ENCODE data around the gene ADD1.
A peak's percentile ranks its signal among the peaks of the same experiment; 100 is the strongest.
"Not testable (repeated sequence)": the region's sequence is repeated elsewhere in the genome, so short reads cannot be mapped to it uniquely, and the experiment has no call there.

ADD1 gene

GRCh38 chr4:2934813-2935761 is 91.4 kb downstream of the ADD1 start:
- DNase-seq (ENCODE audit: low spot score), result peak; percentile 95

- peak; percentile 87 for DNase-seq (ENCODE audit: low spot score)
Measured at GRCh38 chr4:2935762-2936743, 92.4 kb downstream of the ADD1 start.

- DNase-seq (ENCODE audit: low spot score), result peak; percentile 68
Measured at GRCh38 chr4:2936773-2937145, 93.1 kb downstream of the ADD1 start.

- DNase-seq (ENCODE audit: low spot score), result peak; percentile 20
Measured at GRCh38 chr4:2937146-2937857, 93.7 kb downstream of the ADD1 start.

DNA sequence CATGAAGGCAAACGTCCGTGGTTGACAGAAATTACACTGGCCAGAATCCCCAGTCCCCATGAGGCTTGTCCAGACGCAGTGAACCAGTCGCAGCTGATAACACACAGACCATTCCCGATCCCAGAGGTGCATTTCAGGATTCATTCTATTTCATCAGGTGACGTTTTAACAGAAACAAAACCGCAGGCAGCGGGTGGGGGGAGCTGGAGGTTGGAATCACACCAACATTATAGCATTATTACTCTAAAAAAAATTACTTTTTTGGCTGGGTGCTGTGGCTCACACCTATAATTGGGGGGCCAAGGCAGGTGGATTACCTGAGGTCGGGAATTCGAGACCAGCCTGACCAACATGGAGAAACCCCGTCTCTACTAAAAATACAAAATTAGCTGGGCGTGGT is 94.3 kb downstream of the ADD1 start:
- DNase-seq (ENCODE audit: low spot score), result no peak

DNA sequence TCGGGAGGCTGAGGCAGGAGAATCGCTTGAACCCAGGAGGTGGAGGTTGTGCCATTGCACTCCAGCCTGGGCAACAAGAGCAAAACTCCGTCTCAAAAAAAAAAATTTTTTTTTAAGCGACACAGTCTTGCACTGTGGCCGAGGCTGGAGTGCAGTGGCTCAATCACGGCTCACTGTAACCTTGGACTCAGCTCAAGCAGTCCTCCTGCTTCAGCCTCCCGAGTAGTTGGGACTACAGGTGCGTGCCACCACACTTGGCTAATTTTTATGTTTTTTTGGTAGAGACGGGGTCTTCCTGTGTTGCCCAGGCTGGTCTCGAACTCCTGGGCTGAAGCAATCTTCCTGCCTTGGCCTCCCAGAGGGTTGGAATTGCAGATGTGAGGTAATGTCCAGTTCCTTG is 94.8 kb downstream of the ADD1 start:
- DNase-seq (ENCODE audit: low spot score), result not testable (repeated sequence)

DNA sequence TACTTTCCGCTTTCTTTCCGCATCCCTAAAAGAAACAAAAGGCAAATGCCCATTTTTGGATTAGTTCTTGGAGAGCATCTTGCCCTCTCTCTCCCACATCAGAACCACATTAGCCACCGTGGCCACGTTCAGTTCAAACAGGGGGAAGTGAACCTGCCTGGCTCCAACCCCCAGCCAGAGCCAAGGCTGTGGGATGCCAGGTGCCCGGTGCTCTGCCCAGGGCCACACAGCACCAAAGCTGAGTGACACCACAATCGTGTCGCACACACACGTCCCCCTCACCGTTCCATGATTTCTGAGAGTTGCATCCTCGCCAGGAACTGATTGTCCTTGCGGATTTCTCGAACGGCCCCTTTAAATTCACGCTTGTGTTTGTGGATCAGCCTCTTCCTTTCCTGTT is 95.3 kb downstream of the ADD1 start:
- DNase-seq (ENCODE audit: low spot score), result no peak

GRCh38 chr4:2939383-2940243 is 96.0 kb downstream of the ADD1 start:
- DNase-seq (ENCODE audit: low spot score), result no peak

GRCh38 chr4:2940267-2941137 is 96.9 kb downstream of the ADD1 start:
- DNase-seq (ENCODE audit: low spot score), result no peak

DNA sequence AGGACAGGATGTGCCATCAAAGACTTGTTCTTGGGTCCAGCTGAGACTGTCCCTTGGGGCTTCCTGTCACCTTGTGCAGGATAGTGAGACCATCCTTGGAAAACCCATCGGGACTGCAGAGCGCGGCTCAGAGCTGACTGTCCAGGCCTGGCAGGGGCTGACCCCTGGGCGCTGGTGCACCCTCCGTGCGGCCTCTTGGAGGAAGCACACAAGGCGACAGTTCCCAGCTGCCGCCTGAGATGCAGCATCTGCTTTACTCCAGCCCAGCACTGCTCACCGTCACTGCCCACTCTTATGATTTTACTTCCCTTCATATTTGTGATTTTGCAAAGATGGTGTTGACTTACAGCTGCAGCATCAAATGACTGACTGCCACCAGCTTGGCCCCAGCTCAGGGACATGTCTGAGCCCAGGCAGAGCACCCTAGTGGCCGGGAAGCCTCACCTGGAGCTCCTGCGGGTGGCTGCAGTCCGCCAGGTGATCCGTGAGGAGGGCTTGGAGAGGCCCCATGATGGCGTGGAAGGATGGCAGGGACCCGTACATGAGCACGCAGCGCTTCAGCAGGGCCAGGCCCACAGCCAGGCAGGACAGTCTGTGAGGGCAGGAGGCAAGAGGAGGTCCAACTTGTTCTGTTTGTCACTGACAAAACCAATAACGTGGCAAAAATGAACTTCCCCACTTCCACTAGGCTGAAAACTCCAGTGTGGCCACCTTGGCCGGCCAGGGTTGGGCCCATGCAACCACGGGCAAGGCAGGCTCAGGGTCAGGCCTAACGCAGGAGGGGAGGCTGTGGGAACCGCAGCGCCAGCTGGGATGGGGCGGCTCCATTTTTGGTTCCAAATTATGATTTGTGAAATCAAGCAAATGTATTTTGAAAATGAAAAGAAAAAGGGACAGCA is 97.7 kb downstream of the ADD1 start:
- DNase-seq (ENCODE audit: low spot score), result no peak

DNA sequence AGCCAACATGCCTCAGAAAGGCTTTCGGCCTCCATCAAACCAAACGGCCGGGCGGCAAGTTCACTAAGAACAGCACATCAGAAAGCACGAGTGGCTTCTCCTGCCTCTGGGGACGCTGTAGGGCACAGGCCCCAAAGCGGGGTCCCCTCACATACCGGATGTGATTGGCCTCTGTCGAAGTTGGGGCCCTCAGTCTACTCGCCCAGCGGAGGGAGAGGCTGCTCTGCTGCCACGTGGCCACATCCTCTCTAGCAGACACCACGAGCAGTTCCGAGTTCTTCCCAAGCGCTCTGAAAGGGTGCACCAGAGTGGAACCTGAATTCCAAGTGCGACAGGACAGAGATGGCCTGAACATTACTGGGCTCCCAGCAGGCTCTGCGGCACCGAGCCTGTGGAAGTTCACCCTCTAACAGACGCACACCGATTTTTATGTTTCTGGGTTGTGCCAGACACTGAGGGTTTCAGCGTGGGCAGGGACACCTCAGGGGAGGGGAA is 98.4 kb downstream of the ADD1 start:
- DNase-seq (ENCODE audit: low spot score), result no peak

- peak; percentile 32 for DNase-seq (ENCODE audit: low spot score)
Measured at GRCh38 chr4:2942532-2943363, 99.1 kb downstream of the ADD1 start.

DNA sequence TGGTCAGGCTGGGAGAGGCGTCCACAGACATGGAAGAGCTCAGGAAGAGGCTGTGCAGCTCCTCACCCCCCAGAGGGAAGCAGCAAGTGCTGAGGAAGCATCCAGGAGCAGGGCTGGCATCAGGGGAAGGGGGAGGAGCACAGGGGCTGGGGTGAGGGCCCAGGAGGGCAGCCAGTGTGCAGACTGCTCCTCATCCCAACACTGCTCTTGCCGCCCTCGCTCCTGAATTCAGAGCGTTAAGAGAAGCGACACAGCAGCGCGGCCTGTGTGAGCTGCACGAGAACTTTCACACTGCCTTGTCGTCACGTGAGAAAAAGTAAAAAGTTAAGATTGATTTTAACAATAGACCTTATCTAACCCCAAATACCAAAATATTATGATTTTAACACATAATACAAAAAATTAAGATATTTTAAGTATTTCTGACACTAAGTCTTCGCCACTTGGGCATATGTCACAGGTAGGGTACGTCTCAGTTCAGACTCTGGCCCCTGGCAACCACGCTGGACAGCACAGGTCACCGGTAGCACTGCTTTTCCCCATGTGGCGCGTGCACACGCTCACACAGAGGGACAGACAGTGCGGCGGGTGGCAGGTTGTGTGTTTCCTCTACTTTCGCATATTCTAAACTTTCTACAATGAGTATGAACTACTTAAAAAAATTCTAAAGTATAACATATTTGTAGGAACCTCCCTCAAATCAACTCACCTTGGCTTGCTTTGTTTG is 99.9 kb downstream of the ADD1 start:
- no peak for DNase-seq (ENCODE audit: low spot score)

DNA sequence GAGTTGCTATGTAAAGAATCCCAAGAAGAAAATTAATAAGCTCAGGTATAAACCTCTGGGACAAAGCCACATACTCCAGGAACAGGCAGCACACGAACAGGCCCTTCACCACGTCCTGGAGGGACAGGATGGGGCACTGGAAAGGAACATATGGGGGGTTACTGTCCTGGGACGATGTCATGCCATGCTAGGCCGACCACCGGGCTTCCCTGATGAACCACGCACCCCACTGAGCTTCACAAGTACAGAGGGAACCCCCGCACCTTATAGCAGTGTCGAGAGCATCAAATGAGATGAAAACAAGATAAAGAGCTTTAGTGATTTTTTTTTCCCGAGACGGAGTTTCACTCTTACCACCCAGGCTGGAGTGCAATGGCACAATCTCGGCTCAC is 100.4 kb downstream of the ADD1 start:
- no peak for DNase-seq (ENCODE audit: low spot score)

DNA sequence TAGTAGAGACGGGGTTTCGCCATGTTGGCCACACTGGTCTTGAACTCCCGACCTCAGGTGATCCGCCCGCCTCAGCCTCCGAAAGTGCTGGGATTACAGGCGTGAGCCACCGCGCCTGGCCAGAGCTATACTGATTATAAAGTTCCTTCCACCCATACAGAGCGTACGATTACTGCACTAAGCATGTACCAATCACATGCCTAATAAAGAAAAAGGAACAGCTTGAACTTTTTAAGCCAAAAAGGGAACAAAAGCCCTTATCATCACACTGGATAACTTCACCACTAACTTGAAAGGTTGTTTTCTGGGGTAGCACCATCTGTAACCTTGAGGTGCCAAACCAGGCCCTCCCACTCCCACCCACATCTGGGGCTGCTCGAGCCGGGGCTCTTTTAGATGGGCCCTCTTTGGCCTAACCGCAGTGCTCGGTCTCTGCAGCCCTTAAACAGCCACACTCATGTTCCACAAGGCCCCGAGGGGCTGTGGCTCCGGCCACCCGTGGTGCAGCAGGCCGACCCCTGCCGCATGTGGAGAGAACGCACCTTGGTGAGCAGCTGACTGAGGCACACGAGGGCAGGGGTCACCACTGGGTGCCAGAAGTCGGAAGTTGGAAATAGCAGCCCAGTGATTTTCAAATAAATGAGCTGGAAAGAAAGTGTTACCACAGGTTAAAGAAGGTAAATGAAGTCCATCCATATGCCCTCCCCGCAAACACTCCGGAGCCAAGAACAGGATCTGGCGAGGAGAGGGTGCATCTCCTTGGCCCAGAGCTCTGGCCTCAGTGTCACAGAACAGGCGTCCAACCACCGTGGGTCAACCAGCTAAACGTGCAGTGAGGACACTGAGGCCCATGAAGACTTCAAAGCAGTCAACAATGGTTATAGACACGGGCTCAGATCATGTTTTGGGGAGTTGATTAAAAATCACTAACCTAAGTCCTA is 101.2 kb downstream of the ADD1 start:
- DNase-seq (ENCODE audit: low spot score), result no peak
